T47D (cell line): ENCODE data around the gene POLN.

ENCODE experiments used
- DNase-seq, 2 experiments: peaks; one replicate each; pipeline versions ENCODE4 v3.0.0 to v3.0.0-alpha.2; 2011 to 2012; ENCODE audit warnings: low read depth in 1 of 2, low spot score in 1 of 2
- JUND ChIP-seq: IDR thresholded peaks from 2 replicates; pipeline ENCODE4 v1.6.1; 2012; ENCODE audit warnings: low read depth
- in situ Hi-C: cut with HindIII; loops from 2 replicates; pipeline ENCODE4 v1.10.0; 2016; ENCODE audit warnings: low sequenced_read_pairs, low pct_unique_long_range_greater_than_20kb

Gene POLN

GRCh38 chr4:2104556-2105345 lies 137.2 kb downstream of the POLN start:
- DNase-seq, result no peak
- in situ Hi-C loops, result no loop called here
- no peak for TF ChIP-seq JUND

- in situ Hi-C loops, result no loop called here
- no peak for DNase-seq
Measured at GRCh38 chr4:2103843-2104547, 137.9 kb downstream of the POLN start.

GRCh38 chr4:2103127-2103842 lies 138.6 kb downstream of the POLN start:
- no peak for TF ChIP-seq JUND

More at GRCh38 chr4:2103843-2104547, 137.9 kb downstream of the POLN start:
- no peak for TF ChIP-seq JUND

GRCh38 chr4:2102045-2102883 lies 139.7 kb downstream of the POLN start:
- in situ Hi-C loops, result no loop called here
- DNase-seq, result no peak
- no peak for TF ChIP-seq JUND

More at GRCh38 chr4:2103127-2103842, 138.6 kb downstream of the POLN start:
- DNase-seq, result no peak
- in situ Hi-C loops, result no loop called here

GRCh38 chr4:2101346-2102044 lies 140.4 kb downstream of the POLN start:
- in situ Hi-C loops, result no loop called here
- TF ChIP-seq JUND, result no peak
- no peak for DNase-seq

- DNase-seq, result no peak
Measured at GRCh38 chr4:2096073-2096609, 145.8 kb downstream of the POLN start.

GRCh38 chr4:2095236-2096072 lies 146.5 kb downstream of the POLN start:
- DNase-seq, result no peak
- in situ Hi-C loops, result no loop called here
- TF ChIP-seq JUND, result no peak

More at GRCh38 chr4:2096073-2096609, 145.8 kb downstream of the POLN start:
- TF ChIP-seq JUND, result no peak
- in situ Hi-C loops, result no loop called here

GRCh38 chr4:2094545-2094944 lies 147.4 kb downstream of the POLN start:
- in situ Hi-C loops, result no loop called here
- no peak for DNase-seq
- TF ChIP-seq JUND, result no peak

GRCh38 chr4:2093265-2093664 lies 148.7 kb downstream of the POLN start:
- no peak for DNase-seq
- no peak for TF ChIP-seq JUND
- in situ Hi-C loops, result no loop called here

GRCh38 chr4:2092669-2093053 lies 149.3 kb downstream of the POLN start:
- in situ Hi-C loops, result no loop called here
- DNase-seq, result no peak
- TF ChIP-seq JUND, result no peak
